A549 (cell line): ENCODE data around the gene USP15. TPM values are rescaled to one million over a fixed set of nuclear protein-coding genes. Genes with fewer than 3 reads are reported as not detected.
"Not testable (repeated sequence)": the region's sequence is repeated elsewhere in the genome, so short reads cannot be mapped to it uniquely, and the experiment has no call there.

ENCODE experiments used
- ATAC-seq, 2 experiments: fragments of 200-7000 bp in 1 of 2; fragments of >200 bp in 1 of 2; cut with Nextera tagmentation in 1 of 2; cut with Tn5 transposase in 1 of 2; 3 replicates each; pipeline versions ENCODE4 v1.8.0 to v1.9.1; 2018 to 2020; ENCODE audit warnings: mild to moderate bottlenecking in 1 of 2, moderate library complexity in 1 of 2
- CTCF ChIA-PET: fragments of 300-600 bp; sonication (Branson Sonifier 250); formaldehyde crosslinking; extraction: SDS; loops from one replicate; lab custom pipeline; 2021; ENCODE audit warnings: antibody characterized with exemption, inconsistent platforms; lab: Yijun Ruan, JAX
- POLR2A ChIA-PET: fragments of 350-600 bp; formaldehyde crosslinking; extraction: SDS; loops from one replicate; lab custom pipeline; 2021; ENCODE audit warnings: antibody characterized with exemption, inconsistent platforms; lab: Yijun Ruan, JAX
- DNase-seq, 2 experiments: peaks; one replicate each; pipeline versions ENCODE4 v3.0.0 to v3.0.0-alpha.2; 2011 to 2016; ENCODE audit warnings: low read depth in 1 of 2, low spot score in 1 of 2
- FAIRE-seq: peaks from 2 replicates; lab custom pipeline; 2011; peaks lifted over from hg19 to GRCh38; lab: Jason Lieb, UNC
- H3K27ac ChIP-seq, 2 experiments: fragments of >200 bp; sonication (Bioruptor Twin); formaldehyde crosslinking; 3 replicates each; pipeline ENCODE4 v1.5.1; 2016 to 2017
- H3K4me1 ChIP-seq: fragments of >200 bp; sonication (Bioruptor Twin); formaldehyde crosslinking; 3 replicates; pipeline ENCODE4 v1.6.1; 2016
- H3K4me2 ChIP-seq: fragments of >200 bp; sonication (Bioruptor Twin); formaldehyde crosslinking; 3 replicates; pipeline ENCODE4 v1.6.1; 2016
- H3K4me3 ChIP-seq: fragments of >200 bp; sonication (Bioruptor Twin); formaldehyde crosslinking; 3 replicates; pipeline ENCODE4 v1.5.1; 2016
- H3K9me3 ChIP-seq: fragments of >200 bp; sonication (Bioruptor Twin); formaldehyde crosslinking; 3 replicates; pipeline ENCODE4 v1.6.1; 2016
- BCL3 ChIP-seq: fragments of >200 bp; sonication (Bioruptor Twin); formaldehyde crosslinking; IDR thresholded peaks from 3 replicates; pipeline ENCODE4 v1.6.1; 2016
- CHD4 ChIP-seq: fragments of 200-600 bp; sonication (generic); IDR thresholded peaks from 2 replicates; pipeline ENCODE4 v1.6.1; 2016; ENCODE audit warnings: antibody characterized with exemption, mild to moderate bottlenecking, borderline replicate concordance
- EHF ChIP-seq: fragments of 250-450 bp; sonication (Bioruptor Pico); IDR thresholded peaks from 2 replicates; pipeline ENCODE4 v1.5.0; 2020; ENCODE audit warnings: mild to moderate bottlenecking
- FOSB ChIP-seq: fragments of 250-450 bp; sonication (Bioruptor Pico); IDR thresholded peaks from 2 replicates; pipeline ENCODE4 v1.5.0; 2020; ENCODE audit warnings: mild to moderate bottlenecking, moderate library complexity
- FOXS1 ChIP-seq: fragments of 250-450 bp; sonication (Bioruptor Pico); IDR thresholded peaks from 2 replicates; pipeline ENCODE4 v1.5.0; 2020; ENCODE audit warnings: mild to moderate bottlenecking, moderate library complexity
- HDAC2 ChIP-seq: fragments of 200-600 bp; sonication (generic); IDR thresholded peaks from 2 replicates; pipeline ENCODE4 v1.6.1; 2016
- JUNB ChIP-seq: fragments of >200 bp; sonication (Bioruptor Twin); formaldehyde crosslinking; IDR thresholded peaks from 2 replicates; pipeline ENCODE4 v1.6.1; 2016
- KDM1A ChIP-seq: fragments of 200-600 bp; sonication (generic); IDR thresholded peaks from 2 replicates; pipeline ENCODE4 v1.6.1; 2016; ENCODE audit warnings: low read depth, mild to moderate bottlenecking
- KDM5A ChIP-seq: fragments of 200-600 bp; sonication (generic); IDR thresholded peaks from 2 replicates; pipeline ENCODE4 v1.6.1; 2016; ENCODE audit warnings: antibody characterized with exemption, mild to moderate bottlenecking
- MAZ ChIP-seq: fragments of 150-350 bp; IDR thresholded peaks from 2 replicates; pipeline ENCODE4 v1.6.1; 2014; ENCODE audit warnings: antibody characterized with exemption, low read depth, low read length, borderline replicate concordance
- RCOR1 ChIP-seq: fragments of 150-350 bp; IDR thresholded peaks from 2 replicates; pipeline ENCODE4 v1.6.1; 2014; ENCODE audit warnings: antibody characterized with exemption, low read length, low read depth
- TFCP2L1 ChIP-seq: fragments of 250-450 bp; sonication (Bioruptor Pico); IDR thresholded peaks from 2 replicates; pipeline ENCODE4 v1.5.0; 2021; ENCODE audit warnings: mild to moderate bottlenecking
- TP53 ChIP-seq: fragments of 250-450 bp; sonication (Bioruptor Pico); IDR thresholded peaks from 2 replicates; pipeline ENCODE4 v1.5.0; 2021; ENCODE audit warnings: mild to moderate bottlenecking, moderate library complexity
- ZFP36 ChIP-seq: fragments of 450-650 bp; IDR thresholded peaks from 2 replicates; pipeline ENCODE4 v1.6.1; 2014; ENCODE audit warnings: borderline replicate concordance; ENCODE audit not compliant: partially characterized antibody
- ZNF302 ChIP-seq: fragments of 250-450 bp; sonication (Bioruptor Pico); IDR thresholded peaks from 2 replicates; pipeline ENCODE4 v1.9.0; 2021; ENCODE audit warnings: inconsistent platforms, mild to moderate bottlenecking, moderate library complexity
- ZSCAN20 ChIP-seq: fragments of 250-450 bp; sonication (Bioruptor Pico); IDR thresholded peaks from 2 replicates; pipeline ENCODE4 v1.8.0; 2022; ENCODE audit warnings: mild to moderate bottlenecking, moderate library complexity
- WGBS: methylation state at CpG from one replicate; pipeline ENCODE4 v1.1.6; 2017; ENCODE audit errors: missing lambda C conversion rate; 5-methylcytosine and 5-hydroxymethylcytosine counted together
- polyA plus RNA-seq, 4 experiments: library from polyadenylated mRNA; depleted of rRNA in 3 of 4; stranded (reverse); fragments of >200 nt; fragmentation: RNase III in 1 of 4; extraction: RNeasy Plus Mini Kit Qiagen cat#74134 plus additional on column Dnase treatment in 1 of 4; gene quantifications; 2 replicates in 3 of 4; 3 replicates in 1 of 4; pipeline ENCODE4 v1.2.3, GENCODE V29; 2011 to 2017
- TF ChIP-seq, protein P1 (sequence below): IDR thresholded peaks from 2 replicates; pipeline ENCODE4 v1.6.1; 2012
- TF ChIP-seq, protein P2 (sequence below): fragments of >200 bp; sonication (Bioruptor Twin); formaldehyde crosslinking; IDR thresholded peaks from 3 replicates; pipeline ENCODE4 v1.5.1; 2016

USP15 gene
- polyA plus RNA-seq, 2 of the 4 experiments (the other 2 are of a cell fraction) = 30.4 to 67.6 TPM

GRCh38 chr12:62446754-62447452, 186.7 kb downstream of the USP15 start:
- no peak overlapping the region for H3K27ac ChIP-seq
- H3K4me1 ChIP-seq = no peaks in the 10 kb centered on the region
- H3K9me3 ChIP-seq = peaks cover 34% of the 10 kb centered on the region; the same call in 1 of the 3 replicates
- TF ChIP-seq FOSB (CRISPR knock-in tag) (no peak), CHD4 (no peak), FOXS1 (CRISPR knock-in tag) (no peak), HDAC2 (no peak), KDM5A (no peak), TFCP2L1 (CRISPR knock-in tag) (no peak), MAZ (no peak), EHF (no peak), BCL3 (no peak), KDM1A (no peak)
- TF ChIP-seq, protein P1, sequence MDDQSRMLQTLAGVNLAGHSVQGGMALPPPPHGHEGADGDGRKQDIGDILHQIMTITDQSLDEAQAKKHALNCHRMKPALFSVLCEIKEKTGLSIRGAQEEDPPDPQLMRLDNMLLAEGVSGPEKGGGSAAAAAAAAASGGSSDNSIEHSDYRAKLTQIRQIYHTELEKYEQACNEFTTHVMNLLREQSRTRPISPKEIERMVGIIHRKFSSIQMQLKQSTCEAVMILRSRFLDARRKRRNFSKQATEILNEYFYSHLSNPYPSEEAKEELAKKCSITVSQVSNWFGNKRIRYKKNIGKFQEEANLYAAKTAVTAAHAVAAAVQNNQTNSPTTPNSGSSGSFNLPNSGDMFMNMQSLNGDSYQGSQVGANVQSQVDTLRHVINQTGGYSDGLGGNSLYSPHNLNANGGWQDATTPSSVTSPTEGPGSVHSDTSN = no peak
- TF ChIP-seq, all 56 proteins: peak for 0
- FAIRE-seq = peak; percentile 32
- H3K4me2 ChIP-seq = no peak overlapping the region
- POLR2A ChIA-PET = no interaction called here
- H3K4me3 ChIP-seq = no peak overlapping the region
- CTCF ChIA-PET = interaction anchor here (3.5 kb wide), 1 partner anchor 10 kb away, joined by 23 read pairs; no protein-coding TSS in a partner anchor
- WGBS = 45% methylated on average over 2 of the region's 2 CpGs
- ATAC-seq = no peak
- DNase-seq = no peak

- no peak for FAIRE-seq
- H3K4me2 ChIP-seq = no peak overlapping the region
- POLR2A ChIA-PET = no interaction called here
- no peak for DNase-seq
- H3K9me3 ChIP-seq = peaks cover 25% of the 10 kb centered on the region; the same call in 1 of the 3 replicates
- no peak overlapping the region for H3K4me3 ChIP-seq
- H3K4me1 ChIP-seq = no peaks in the 10 kb centered on the region
- H3K27ac ChIP-seq = no peak overlapping the region
- 70% methylated on average over 3 of the region's 3 CpGs for WGBS
- no peak for ATAC-seq
- TF ChIP-seq TP53 (CRISPR knock-in tag) (no peak), ZFP36 (no peak), RCOR1 (no peak), JUNB (no peak), ZNF302 (CRISPR knock-in tag) (no peak), FOSB (CRISPR knock-in tag) (no peak), BCL3 (no peak), ZSCAN20 (no peak)
- TF ChIP-seq, protein P1 = no peak
- TF ChIP-seq, protein P2, sequence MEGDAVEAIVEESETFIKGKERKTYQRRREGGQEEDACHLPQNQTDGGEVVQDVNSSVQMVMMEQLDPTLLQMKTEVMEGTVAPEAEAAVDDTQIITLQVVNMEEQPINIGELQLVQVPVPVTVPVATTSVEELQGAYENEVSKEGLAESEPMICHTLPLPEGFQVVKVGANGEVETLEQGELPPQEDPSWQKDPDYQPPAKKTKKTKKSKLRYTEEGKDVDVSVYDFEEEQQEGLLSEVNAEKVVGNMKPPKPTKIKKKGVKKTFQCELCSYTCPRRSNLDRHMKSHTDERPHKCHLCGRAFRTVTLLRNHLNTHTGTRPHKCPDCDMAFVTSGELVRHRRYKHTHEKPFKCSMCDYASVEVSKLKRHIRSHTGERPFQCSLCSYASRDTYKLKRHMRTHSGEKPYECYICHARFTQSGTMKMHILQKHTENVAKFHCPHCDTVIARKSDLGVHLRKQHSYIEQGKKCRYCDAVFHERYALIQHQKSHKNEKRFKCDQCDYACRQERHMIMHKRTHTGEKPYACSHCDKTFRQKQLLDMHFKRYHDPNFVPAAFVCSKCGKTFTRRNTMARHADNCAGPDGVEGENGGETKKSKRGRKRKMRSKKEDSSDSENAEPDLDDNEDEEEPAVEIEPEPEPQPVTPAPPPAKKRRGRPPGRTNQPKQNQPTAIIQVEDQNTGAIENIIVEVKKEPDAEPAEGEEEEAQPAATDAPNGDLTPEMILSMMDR = no peak
- TF ChIP-seq, all 56 proteins: peak for 0
- CTCF ChIA-PET = interaction anchor here (0.7 to 3.5 kb wide), 2 partner anchors 12 to 50 kb away, joined by 3 to 23 read pairs; no protein-coding TSS in a partner anchor
These were observed 188.2 kb downstream of the USP15 start for GRCh38 chr12:62448436-62448835.

DNA sequence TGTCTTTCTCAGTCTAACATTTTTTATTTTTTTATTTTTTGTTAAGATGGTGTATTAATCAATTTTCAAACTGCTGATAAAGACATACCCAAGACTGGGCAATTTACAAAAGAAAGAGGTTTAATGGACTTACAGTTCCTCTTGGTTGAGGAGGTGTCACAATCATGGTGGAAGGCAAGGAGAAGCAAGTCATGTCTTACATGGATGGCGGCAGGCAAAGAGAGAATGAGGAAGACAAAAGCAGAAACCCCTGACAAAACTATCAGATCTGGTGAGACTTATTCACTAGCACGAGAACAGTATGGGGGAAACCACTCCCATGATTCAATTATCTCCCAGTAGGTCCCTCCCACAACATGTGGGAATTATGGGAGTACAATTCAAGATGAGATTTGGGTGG, 195.2 kb downstream of the USP15 start:
- CTCF ChIA-PET = interaction anchor here (2.3 kb wide), 2 partner anchors 17 to 20 kb away, joined by 6 to 14 read pairs; no protein-coding TSS in a partner anchor
- H3K9me3 ChIP-seq, H3K4me2 ChIP-seq, H3K4me3 ChIP-seq, FAIRE-seq, POLR2A ChIA-PET, H3K27ac ChIP-seq, ATAC-seq, DNase-seq, H3K4me1 ChIP-seq: not testable (repeated sequence)
- 54% methylated on average over 2 of the region's 2 CpGs for WGBS
